ENCODE results near the gene TXNRD2. TPM values are rescaled to one million over a fixed set of nuclear protein-coding genes. Genes with fewer than 3 reads are reported as not detected.

TXNRD2 gene
- total RNA-seq, 1 donor from 2014 or later = 23.0 TPM

DNA sequence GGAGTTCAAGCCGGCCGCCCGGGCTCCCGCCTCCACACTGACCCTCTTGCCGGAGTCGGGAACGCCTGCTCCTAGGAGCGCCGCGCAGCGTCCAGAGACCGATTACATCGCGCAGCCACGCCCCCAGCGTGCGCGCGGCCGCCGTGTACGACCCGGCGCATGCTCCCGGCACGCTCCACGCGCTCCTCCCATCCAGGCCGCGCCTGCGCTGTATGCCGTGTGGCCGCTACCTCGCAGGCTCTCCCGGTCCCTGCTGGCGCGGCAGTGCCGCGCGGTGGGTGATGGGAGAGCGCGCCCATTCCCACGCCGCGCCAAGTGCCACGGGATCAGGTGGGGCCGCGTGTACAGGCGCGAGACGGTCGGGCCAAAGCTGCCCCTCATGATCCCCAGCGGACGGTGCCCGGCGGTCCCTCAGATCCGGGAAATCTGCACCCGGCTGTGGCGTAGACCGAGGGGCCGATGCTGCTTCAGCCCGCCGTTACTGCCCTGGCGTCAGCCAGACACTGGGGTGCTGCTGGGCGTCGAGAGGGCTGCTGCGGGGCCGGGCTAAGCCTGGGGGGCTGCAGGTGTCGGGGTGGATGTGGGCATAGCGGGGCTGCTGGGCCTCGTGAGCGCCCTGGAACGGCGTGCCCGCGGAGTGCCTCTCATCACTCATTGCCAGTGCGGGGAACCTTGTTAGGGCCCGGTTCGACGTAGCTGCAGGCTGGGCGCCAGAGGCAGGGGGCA is 86.7 kb downstream of the TXNRD2 start, which contains the start of the genes GNB1L and RTL10:
TSS of gene GNB1L (minus strand) at position 97 of the 726 bp plus-strand sequence. CDS start 33,519 bp downstream, outside the sequence.
TSS of gene RTL10 (minus strand) at position 97 of the 726 bp plus-strand sequence. CDS start 2,613 bp downstream, outside the sequence.
- H3K27ac Mint-ChIP-seq (ENCODE audit: unreplicated experiment) = no peak within 1 kb of the TSS
- DNase-seq (ENCODE audit: low spot score) = peak; percentile 97
- H3K9me3 Mint-ChIP-seq (ENCODE audit: unreplicated experiment) = no peaks in the 10 kb centered on the region
- H3K4me3 Mint-ChIP-seq (ENCODE audit: unreplicated experiment) = peak within 1 kb of the TSS; percentile 95
- TF ChIP-seq, protein P1, sequence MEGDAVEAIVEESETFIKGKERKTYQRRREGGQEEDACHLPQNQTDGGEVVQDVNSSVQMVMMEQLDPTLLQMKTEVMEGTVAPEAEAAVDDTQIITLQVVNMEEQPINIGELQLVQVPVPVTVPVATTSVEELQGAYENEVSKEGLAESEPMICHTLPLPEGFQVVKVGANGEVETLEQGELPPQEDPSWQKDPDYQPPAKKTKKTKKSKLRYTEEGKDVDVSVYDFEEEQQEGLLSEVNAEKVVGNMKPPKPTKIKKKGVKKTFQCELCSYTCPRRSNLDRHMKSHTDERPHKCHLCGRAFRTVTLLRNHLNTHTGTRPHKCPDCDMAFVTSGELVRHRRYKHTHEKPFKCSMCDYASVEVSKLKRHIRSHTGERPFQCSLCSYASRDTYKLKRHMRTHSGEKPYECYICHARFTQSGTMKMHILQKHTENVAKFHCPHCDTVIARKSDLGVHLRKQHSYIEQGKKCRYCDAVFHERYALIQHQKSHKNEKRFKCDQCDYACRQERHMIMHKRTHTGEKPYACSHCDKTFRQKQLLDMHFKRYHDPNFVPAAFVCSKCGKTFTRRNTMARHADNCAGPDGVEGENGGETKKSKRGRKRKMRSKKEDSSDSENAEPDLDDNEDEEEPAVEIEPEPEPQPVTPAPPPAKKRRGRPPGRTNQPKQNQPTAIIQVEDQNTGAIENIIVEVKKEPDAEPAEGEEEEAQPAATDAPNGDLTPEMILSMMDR (IDR thresholded peaks at IDR 0.05; ENCODE audit: unreplicated experiment) = no peak
- peaks cover 17% of the 10 kb centered on the region for H3K36me3 Mint-ChIP-seq (ENCODE audit: low read depth, unreplicated experiment)
- peaks cover 15% of the 10 kb centered on the region for H3K27me3 Mint-ChIP-seq (ENCODE audit: unreplicated experiment)
- peaks cover 23% of the 10 kb centered on the region for H3K4me1 Mint-ChIP-seq (ENCODE audit: unreplicated experiment)

DNA sequence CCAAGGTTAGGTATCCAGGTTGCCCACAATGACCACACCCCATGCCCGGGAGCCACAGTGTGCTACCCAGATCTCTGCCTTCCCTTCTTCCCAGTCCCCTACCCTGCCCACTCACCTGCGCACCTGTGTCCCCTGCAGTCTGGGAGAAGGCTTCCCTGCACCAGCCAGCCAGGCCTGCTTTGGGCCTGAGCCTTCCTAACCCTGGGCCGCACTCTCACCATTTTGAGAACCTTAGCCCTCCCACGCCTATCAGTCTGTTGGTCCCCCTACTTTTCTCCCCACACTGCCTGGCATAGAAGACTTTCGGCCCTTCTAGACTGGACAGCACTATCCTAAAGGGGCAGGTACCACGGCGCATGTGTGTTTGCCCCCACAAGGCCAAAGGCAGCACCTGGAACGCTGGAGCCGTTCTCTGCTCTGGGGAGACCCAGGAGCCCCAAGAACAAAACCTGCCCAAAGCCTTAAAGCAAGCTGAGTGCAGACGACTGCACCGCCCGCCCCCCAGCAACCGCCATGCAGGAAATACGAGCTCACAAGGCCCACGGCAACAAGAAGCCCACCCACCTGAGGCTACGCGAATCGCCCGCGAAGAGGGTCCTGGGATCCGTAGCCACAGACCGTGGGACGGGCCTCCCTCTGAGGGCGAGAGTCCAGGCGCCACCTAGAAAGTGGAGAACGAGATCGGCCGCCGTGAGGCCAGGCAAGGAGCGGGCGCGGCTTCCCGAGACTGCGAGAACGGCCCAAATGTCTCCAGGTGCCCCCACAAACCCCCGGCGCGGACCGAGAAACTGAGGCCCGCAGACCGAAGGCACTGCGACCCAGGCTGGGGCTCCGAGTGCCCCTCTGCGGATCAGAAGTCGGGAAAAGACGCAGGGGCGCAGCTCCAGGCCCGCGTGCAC is 87.5 kb downstream of the TXNRD2 start:
- H3K36me3 Mint-ChIP-seq (ENCODE audit: low read depth, unreplicated experiment) = peaks cover 17% of the 10 kb centered on the region
- peaks cover 15% of the 10 kb centered on the region for H3K27me3 Mint-ChIP-seq (ENCODE audit: unreplicated experiment)
- H3K27ac Mint-ChIP-seq (ENCODE audit: unreplicated experiment) = no peak overlapping the region
- TF ChIP-seq, protein P1 (IDR thresholded peaks at IDR 0.05; ENCODE audit: unreplicated experiment) = no peak
- H3K9me3 Mint-ChIP-seq (ENCODE audit: unreplicated experiment) = no peaks in the 10 kb centered on the region
- peaks cover 23% of the 10 kb centered on the region for H3K4me1 Mint-ChIP-seq (ENCODE audit: unreplicated experiment)
- H3K4me3 Mint-ChIP-seq (ENCODE audit: unreplicated experiment) = peak overlapping the region; percentile 95
- no peak for DNase-seq (ENCODE audit: low spot score)

DNA sequence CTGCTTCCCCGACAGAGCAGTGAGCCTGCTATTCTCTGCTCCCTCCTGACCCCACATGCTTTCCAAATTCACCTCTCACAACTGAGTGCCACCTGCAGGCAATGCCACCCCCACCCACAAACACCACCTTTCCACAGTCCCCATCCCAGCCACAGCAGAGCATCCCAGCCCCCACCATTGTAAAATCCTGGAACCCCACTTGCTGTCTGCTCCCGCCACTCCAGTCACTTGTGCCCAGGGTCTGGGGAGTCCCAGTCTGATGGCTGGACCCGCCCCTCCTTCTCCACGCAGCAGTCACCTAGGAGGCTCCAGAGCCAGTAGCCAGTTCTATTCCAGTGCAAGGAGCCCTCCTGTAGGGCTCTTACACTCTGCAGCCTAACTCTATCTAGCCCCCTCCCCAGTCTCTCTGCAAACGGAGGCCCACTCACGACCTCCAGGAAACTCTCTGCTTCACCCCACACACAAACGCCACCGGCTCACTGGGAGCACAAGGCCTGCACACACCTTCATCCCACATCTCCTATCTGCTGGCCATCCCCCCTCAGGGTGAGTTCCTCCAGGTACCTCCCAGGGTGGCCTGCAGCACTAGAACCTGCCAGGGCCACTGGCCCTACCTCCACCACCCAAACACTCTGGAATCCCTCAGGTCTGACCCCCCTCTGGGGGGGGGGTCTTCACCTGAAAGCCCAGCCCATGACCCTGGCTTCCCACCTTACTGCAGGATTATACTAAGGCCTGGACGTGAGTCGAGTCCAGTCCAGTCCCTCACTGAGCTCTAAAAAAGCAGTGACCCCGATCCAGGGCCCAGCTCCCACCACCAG is 88.3 kb downstream of the TXNRD2 start:
- H3K27ac Mint-ChIP-seq (ENCODE audit: unreplicated experiment) = peak overlapping the region; percentile 36
- H3K4me3 Mint-ChIP-seq (ENCODE audit: unreplicated experiment) = peak overlapping the region; percentile 95
- no peak for DNase-seq (ENCODE audit: low spot score)
- TF ChIP-seq, protein P1 (IDR thresholded peaks at IDR 0.05; ENCODE audit: unreplicated experiment) = no peak
- no peaks in the 10 kb centered on the region for H3K9me3 Mint-ChIP-seq (ENCODE audit: unreplicated experiment)
- peaks cover 23% of the 10 kb centered on the region for H3K4me1 Mint-ChIP-seq (ENCODE audit: unreplicated experiment)
- H3K36me3 Mint-ChIP-seq (ENCODE audit: low read depth, unreplicated experiment) = peaks cover 17% of the 10 kb centered on the region
- peaks cover 15% of the 10 kb centered on the region for H3K27me3 Mint-ChIP-seq (ENCODE audit: unreplicated experiment)

DNA sequence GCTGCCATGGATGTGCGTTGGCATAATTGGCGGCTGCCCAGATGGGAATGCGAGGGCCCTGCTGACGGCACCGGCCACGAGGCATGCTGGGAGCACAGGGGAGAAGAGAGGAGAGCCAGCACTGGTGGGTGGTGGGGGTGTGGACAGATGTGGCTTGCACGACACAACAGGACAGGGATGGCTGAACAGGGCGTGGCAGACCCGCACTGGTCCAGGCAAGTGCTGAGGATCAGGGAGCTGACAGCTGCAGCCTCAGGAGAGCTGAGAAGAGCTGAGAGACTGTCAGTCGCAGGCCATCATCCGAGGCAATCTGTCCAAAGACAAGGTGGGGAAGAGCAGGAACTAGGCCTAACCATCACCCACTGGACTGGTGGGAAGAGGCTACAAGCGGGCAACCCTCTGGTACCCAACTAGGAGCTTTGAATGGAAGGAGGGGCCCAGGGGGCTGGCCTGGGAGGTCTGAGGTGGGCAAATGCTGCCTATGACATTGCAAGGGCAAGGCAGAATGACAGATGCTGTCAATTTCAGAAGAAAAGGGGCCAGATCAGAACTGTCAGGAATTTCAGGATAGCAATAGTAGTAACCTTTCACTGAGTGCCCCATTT is 89.3 kb downstream of the TXNRD2 start:
- Mint-ChIP-seq H3K36me3 (ENCODE audit: low read depth, unreplicated experiment) (peaks cover 17% of the 10 kb centered on the region), H3K4me3 (ENCODE audit: unreplicated experiment) (peak overlapping the region; percentile 95), H3K27me3 (ENCODE audit: unreplicated experiment) (peaks cover 15% of the 10 kb centered on the region), H3K4me1 (ENCODE audit: unreplicated experiment) (peaks cover 23% of the 10 kb centered on the region), H3K9me3 (ENCODE audit: unreplicated experiment) (no peaks in the 10 kb centered on the region), H3K27ac (ENCODE audit: unreplicated experiment) (peak overlapping the region; percentile 36)
- TF ChIP-seq, protein P1 (IDR thresholded peaks at IDR 0.05; ENCODE audit: unreplicated experiment) = no peak
- DNase-seq (ENCODE audit: low spot score) = no peak

Data from endothelial cell (in vitro differentiated cells).